HG03039 (cell line): ENCODE results near the gene GPM6B.

ENCODE experiments used
- ATAC-seq: cut with Tn5 transposase; IDR thresholded peaks from one replicate; pipeline ENCODE4 v1.9.1; 2021; ENCODE audit warnings: mild to moderate bottlenecking, moderate library complexity; ENCODE audit not compliant: unreplicated experiment

The GPM6B gene, protein sequence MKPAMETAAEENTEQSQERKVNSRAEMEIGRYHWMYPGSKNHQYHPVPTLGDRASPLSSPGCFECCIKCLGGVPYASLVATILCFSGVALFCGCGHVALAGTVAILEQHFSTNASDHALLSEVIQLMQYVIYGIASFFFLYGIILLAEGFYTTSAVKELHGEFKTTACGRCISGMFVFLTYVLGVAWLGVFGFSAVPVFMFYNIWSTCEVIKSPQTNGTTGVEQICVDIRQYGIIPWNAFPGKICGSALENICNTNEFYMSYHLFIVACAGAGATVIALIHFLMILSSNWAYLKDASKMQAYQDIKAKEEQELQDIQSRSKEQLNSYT

DNA sequence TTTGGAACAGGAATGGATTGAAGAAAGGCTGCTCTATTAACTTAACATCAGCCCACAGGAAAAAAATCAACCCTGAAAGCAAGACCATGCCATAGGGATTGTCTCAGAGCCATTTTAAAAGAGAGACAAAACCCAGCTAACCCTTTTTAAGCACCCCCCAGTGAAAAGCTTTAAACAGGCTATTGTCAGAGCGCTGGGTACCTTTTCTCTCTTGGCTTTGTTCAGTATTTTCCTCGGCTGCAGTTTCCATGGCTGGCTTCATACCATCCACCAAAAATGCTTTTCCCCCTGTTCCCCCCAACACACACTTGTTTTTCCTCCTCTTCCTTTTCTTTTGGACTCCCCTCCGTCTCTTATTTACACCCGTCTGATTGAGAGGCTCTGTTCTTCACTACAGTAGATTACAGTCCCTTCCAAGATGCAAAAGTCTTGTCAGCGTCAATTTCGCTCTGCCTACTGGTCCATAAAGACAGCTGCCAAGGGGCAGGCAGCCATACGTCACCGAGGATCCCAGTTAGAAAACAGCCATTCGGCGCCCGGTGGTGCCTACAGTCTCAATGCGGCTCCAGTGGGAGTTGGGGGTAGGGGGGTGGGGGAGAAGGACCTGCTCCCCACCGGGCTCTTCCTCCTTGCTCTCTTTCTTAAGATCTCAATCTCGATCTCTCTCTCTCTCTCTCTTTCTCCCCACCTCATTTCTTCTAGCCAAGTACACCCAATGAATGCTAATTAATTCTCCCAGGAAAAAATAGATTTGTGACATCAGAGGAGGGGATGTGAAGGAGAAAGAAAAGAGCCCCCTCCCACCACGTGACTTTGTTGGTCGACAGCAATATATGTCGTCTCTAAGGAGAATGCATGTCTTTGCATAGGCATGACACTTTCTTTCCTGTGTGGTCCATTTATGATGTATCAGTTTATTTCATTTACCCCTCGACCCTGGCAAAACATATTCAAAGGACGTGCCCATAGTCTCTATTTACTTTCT is at the start of gene GPM6B:
GPM6B (minus strand) TSS at position 451 of the 985 bp plus-strand sequence; CDS start at position 262, 189 bp downstream.
- ATAC-seq: no peak

DNA sequence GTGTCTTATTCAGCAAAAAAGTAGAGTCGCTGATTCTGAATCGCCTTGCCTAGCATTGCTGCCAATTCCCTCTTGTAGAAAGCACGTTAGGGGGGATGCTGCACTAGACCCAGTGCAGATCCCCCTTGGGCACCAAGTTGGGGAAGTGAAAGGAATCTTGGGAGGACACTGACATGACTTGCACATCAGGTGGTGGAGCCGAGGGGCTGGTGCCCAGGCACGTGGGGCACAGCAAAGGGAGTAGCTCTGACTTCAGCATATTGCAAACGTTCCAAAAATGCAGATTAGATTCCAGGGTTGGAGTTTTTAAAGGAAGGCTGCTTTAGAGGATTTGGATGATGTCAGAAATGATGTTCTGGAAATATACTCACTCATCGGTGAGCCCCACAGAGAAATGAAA is 47.4 kb upstream of the GPM6B start:
- ATAC-seq: no peak

DNA sequence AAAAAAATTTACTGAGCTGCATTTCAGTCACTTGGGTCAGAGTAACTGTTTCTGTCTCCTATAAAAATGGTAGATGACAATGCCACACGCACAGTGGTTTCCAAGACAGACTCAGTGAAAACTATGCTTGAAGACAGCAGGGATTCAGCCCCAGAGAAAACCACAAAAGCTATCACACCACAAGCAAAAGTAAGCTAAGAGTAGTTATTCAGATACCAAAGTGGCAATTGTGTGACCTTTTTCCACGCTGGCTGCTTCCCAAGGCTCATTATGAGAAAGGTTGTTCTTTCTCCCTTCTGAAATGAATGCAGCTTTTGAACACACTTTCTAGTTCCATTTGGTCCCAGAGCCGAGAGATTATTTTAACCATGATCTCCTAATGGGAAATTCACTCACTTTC is 46.4 kb upstream of the GPM6B start:
- ATAC-seq: no peak

DNA sequence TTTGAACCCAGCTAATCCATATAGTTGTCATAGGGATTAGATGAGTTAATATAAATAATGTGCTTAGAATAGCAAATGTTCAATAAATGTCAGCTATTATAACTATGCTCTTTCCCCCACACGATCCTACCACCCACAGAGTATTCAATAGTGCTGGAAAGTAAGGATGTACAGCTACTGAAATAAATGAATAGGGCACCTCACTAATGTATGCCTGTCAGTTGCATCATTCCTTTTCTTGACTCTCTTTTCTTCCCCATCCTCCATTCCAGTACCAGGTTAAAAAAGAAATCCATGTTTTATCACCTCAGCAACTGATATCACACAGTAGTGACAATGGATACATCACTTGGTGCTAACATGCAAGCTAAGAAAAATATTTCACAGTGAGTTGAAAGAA is 42.8 kb upstream of the GPM6B start:
- no peak for ATAC-seq

DNA sequence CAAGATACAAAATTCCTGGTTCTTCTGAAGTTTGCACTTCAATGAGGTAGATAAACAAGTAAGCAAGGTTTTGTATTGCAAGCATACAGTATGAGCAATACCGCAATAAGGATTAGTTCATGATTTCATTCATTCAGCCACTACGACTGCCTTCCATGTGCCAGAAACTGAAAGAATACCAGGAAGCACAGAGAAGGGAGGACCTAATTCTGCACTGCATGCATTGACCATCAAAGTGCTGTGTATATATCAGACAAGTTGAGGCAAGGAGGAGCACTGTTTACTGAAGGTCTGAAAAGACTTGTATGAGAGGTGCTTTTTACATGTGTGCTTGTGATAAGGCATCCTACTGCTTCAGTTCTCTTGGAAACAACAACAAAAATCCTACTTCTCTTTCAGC is 40.9 kb upstream of the GPM6B start:
- no peak for ATAC-seq

DNA sequence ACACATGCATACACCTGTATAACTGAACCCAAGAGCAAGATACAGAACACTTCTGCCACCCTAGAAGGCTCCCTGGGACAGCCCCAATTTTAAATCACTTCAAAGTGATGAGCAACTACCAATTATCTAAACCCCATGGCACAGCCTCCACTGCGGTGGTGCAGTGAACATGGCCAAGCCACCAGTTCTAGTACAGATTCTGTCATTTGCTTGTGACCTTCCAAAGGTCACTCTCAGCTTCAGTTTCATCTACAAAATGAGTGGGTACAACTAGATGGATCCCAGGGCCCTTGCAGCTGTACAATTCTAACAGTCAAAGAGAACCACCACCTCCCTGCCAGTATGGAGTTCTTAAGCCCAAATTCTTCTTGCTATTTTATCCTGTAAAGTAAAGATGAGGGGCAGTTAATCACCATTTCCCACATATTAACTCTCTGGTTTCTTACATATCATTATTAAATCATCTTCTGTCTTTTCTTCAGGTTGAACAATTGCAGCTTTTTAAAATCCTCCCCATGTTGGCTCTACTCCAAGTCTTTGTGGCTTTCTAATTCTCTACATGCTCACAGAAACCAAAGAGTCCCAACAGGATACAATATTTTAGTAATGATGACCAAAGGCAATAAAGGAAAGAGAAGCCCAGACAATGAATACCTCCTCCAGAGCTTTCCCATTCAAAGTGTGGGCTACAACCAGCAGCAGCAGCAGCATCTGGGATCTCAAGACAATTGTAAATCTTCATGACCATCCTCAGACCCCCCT is 39.0 kb upstream of the GPM6B start:
- ATAC-seq: no peak

DNA sequence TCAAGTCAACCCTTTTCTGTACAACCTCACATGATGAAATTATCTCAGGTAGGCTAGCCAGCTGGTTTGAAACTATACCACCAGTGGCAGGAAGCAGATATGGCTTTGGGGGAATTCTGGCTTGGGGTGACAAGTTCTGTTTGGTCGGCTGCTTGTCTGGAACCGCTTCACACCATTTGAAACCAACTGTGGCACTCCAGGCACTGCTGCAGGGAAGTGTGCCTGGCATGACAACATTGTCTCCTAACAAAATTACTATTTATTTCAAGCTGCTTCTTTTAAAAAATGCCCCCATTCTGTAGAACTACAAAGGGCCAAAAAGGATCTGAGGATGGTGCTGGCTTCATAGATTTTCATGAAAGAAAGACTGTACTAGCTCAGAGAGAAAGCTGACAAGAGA is 37.1 kb upstream of the GPM6B start:
- no peak for ATAC-seq

DNA sequence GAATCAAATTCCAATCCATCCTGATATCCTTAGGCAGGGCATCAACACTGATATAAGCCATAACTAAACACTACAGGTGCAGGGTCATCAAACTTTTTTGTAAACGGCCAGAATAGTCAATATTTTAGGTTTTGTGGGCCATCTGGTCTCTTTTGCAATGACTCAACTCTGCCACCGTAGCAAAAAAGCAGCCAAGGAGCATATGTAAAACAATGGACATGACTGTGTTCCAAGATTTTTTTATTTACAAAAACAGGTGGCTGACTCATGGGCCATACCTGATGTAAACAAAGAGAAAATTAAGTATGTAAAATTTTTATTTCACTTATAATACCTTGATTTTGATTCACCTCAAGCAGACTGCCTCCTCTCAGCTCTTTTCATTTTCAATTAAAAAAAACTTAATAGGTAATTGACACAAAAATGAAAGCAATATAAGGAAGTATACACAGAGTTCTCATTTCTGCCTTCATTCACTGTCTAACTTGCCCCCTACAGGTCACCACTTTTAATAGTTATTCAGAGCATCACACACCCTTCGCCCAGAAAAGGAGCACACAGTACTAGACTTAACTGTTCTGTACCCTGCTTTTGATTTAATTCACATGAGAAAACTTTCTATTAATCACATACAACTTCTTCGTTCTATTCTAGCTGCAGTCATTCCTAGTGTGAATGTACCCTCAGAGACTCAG is 35.3 kb upstream of the GPM6B start:
- no peak for ATAC-seq

DNA sequence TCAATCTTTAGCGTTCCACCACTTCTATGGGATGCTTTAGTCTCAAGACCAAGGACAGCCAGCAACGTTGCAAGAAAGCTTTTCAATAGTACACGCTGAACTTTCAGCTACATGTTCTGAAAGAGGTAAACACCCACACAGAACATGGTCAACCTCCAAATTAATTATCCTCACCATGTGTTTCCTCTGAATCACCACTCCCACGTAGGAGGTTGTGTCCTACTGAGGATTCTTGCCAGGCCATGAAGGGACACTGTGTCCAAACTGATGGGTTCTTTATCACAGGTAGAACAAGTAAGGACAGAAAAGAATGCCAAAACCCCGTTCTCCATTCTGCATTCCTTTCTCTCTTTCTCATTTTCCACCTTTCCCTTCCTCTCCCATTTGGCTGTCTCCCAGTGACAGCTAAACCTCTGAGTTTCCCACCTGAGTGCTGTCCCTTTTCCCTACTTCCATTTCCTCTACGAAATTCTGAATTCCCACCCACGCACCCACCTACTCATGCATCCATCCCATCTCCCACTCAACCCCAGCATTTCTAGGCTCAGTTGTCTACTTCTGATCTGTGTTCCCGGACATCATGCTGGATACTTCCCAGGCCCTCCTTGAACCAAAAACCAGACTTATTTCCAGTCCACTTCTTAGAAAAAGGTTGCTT is 29.0 kb upstream of the GPM6B start:
- no peak for ATAC-seq

DNA sequence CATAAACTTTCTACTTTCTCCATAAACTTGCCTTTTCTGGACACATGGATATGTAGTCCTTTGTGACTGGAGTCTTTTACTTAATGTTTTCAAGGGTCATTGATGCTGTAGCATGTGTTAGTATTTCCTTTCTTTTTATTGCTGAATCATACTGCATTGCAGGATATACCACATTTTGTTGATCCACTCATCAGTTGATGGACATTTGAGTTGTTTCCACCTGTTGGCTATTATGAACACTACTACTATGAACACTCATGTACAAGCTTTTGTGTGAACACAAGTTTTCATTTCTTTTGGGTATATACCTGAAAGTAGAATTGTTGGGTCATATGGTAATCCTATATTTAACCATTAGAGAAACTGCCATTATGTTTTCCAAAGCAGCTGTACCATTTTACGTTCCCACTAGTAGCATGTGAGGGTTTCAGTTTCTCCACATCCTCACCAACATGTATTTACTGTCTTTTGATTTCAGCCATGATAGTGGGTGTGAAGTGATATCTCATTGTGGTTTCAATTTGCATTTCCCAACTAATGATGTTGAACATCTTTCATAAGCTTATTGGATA is 26.3 kb upstream of the GPM6B start:
- ATAC-seq: no peak

DNA sequence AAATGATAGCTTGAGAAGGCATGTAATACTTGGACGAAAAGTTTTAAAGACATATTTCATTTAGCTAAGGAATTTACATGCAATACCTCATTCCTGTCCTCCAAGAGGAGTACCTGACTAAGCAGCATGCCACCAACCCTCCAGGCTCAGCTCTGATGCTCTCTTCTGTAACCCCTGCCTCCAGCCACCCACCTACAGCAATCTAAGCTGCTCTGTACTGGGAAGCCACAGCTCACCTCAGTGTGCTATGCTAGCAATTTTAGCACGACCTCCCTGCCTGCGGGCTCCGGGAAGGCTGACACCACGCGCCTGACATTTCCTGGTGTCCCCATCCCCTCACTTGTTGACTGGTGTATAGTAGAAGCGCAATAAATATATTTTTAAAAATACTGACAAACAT is 23.2 kb upstream of the GPM6B start:
- ATAC-seq: no peak

DNA sequence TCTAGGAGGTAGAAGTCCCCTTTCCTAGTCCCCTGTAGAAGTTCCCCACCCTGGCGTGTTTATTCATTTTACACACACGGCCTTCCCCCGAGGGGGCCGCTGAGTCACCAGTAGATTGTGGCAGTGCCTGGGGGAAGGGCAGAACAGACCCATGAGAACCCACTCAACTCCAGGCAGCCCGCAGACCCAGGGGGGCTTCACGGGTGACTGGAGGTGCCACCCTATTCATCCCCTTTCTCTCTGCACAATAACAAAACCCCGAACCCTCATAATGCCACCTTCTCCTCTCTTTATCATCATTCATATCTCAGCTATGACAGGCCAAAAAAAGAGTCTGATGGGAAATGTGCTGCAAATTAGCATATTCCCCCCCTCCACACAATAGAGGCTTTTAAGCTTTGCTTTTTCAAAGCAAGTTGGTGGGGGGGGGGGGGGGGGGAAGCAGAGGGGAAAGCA is 20.4 kb upstream of the GPM6B start:
- ATAC-seq: no peak

DNA sequence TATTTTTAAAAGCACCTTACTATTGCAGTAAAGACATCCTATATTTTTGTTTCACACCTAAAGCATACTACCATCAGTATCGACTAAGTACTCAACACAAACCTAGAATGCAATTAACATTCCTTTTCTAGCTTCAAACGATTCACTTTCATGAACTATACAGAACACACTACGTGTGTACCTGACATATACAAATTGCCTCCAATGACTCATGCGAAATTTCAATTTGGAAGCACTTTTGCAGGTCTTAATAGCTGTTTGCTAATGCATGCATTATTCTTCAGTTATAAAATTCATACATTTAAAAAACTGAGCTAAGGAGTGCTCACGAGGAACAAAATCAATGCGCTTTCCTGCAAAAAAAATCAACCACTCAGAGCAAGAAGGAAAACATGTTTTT is 19.7 kb upstream of the GPM6B start:
- no peak for ATAC-seq

DNA sequence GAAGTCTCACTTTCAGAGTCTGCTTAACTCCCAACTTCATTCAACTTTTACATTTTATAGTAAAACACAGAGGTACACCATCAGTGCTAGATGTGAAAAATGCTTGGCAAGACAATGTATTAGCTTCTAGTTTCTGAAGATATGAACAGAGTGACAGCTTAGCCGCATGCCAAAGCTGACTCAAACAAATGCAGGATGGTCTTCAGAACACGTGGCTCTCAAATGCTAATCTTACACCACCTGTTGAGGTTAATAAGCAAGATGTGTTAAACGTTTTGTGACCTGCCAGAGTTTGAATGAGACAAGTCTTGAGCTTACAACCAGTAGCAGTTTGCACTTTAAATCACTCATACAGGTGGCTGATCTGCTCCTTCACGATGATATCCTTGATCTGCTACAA is 18.9 kb upstream of the GPM6B start:
- ATAC-seq: no peak

DNA sequence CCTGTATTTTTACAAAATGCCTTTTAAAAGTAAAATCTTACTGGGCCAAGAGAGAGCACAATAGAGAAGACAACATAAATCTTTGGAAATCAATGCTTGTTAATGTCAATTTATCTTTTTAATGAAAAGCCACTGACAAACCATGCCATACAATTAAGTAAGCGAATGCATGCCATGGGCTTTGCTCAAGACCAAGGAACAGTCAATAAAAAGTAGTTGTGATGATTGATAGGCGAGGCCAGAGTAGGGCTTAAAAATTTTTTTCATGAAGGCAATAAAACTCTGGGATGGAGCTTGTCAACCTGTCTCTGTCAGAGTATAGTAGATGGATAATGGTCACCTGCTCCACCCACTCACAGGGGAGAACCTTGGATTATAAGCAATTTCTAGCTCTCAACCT is 17.5 kb upstream of the GPM6B start:
- no peak for ATAC-seq

DNA sequence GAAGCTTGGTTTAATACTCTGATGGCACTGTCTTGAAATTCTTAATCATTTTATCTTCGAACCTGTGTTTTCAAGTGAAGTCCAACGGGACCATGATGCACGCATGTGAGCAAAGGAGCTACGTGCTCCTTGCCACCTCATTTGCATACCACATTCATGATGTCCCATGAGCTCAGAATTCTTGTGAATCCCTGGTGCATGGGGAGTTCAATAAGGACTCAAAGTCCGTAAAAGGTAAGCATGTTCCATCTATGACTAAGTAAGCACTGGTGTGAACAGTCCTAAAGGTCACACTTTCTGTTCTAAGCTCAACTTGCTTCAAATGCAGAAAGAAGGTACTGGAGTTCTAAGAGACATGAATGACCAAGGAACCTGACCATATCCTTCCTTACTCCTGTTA is 13.1 kb upstream of the GPM6B start:
- no peak for ATAC-seq

DNA sequence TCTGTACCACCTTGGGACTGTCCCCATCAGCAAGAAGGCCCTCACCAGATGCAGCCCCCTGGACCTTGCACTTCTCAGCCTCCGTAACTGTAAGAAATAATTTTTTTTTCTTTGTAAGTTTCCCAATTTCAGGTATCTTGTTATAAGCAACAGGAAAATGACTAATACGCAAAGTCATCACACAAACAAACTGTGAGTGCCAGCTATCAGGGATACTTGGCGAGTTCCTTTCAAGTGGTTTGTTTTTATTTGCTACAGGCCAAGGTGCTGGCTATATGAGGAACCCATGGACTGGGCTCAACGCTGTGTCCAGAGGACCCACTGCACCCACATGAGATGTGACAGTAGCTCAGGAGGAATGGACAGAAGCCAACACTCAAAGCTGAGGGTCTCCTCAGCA is 11.5 kb upstream of the GPM6B start:
- ATAC-seq: no peak

DNA sequence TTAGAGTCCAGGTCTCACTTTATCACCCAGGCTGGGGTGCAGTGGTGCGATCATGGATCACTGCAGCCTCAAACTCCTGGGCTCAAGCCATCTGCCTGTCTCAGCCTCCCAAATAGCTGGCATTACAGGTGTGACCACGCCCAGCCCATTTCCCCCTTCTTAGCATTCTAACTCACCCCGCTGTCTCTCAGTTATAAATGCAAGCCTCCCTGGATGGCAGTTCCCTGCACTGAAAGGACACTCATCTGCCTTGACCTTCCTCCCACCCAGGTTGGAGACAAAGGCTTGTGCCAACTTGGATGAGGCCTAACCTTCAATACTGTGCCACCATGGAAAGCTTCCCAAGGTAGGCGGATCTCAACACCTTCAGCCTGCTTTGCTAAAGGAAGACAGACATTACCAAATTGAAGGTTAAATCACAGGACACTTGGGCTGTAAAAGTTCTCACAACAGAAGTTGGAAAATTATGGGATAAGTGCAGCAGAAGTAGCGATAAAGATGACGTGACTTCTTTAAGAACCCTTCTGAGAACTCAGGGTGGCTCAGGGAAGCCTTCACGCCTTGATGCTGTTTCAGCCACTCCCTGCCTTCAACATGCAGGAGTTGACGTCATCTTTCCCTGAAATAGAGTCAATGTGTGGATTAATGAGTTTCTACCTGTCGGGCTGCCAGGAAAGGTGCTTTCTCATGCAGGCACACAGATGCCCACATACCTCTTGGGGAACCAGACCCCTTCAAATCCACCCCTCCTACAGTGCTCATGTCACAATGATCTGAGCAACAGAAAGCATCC is 10.6 kb upstream of the GPM6B start:
- no peak for ATAC-seq

DNA sequence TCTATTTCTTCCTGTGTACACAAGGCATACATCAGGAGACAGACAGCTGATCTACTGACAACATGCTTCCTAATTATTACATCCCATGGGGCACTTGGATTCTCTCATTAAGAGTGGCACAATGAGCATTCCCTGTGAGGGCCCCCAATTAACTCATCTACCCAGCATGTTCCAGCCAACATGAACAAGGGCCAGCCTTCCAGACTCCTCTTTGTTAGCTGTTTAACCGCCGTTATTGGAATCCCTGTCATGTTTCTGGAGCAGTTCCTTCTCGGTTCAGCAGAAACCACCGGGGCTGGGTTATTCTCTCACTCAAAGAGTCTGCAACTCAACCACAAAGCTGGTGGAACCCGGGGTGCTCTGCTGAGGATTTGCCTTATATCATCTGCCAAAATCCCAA is 9.9 kb upstream of the GPM6B start:
- ATAC-seq: no peak
